ENCODE measurements around the gene INSC.

INSC gene

GRCh38 chr11:15175831-15176230 is 61.1 kb downstream of the INSC start:
- no peak overlapping the region for H3K4me3 ChIP-seq (ENCODE audit: low read depth, low read length)
- no peaks in the 10 kb centered on the region for H3K36me3 ChIP-seq
- no peaks in the 10 kb centered on the region for H3K9me3 ChIP-seq (ENCODE audit: severe bottlenecking)
- peaks cover 46% of the 10 kb centered on the region for H3K27me3 ChIP-seq (ENCODE audit: insufficient read depth, low read depth, severe bottlenecking)
- no peak overlapping the region for H3K27ac ChIP-seq
- no peak for DNase-seq
- no peak for TF ChIP-seq CTCF (IDR thresholded peaks at IDR 0.05; ENCODE audit: low read depth, low read length)

GRCh38 chr11:15176646-15177163 is 62.0 kb downstream of the INSC start:
- DNase-seq, result no peak
- Histone ChIP-seq H3K27me3 (ENCODE audit: insufficient read depth, low read depth, severe bottlenecking) (peaks cover 45% of the 10 kb centered on the region), H3K27ac (no peak overlapping the region), H3K36me3 (no peaks in the 10 kb centered on the region), H3K4me3 (ENCODE audit: low read depth, low read length) (no peak overlapping the region), H3K9me3 (ENCODE audit: severe bottlenecking) (no peaks in the 10 kb centered on the region)
- TF ChIP-seq CTCF (IDR thresholded peaks at IDR 0.05; ENCODE audit: low read depth, low read length), result no peak

- no peak for DNase-seq
- Histone ChIP-seq H3K36me3 (no peaks in the 10 kb centered on the region), H3K27ac (no peak overlapping the region), H3K9me3 (ENCODE audit: severe bottlenecking) (no peaks in the 10 kb centered on the region), H3K27me3 (ENCODE audit: insufficient read depth, low read depth, severe bottlenecking) (peaks cover 39% of the 10 kb centered on the region), H3K4me3 (ENCODE audit: low read depth, low read length) (no peak overlapping the region)
- TF ChIP-seq CTCF (IDR thresholded peaks at IDR 0.05; ENCODE audit: low read depth, low read length), result no peak
Observed at GRCh38 chr11:15177491-15177890, 62.8 kb downstream of the INSC start.

GRCh38 chr11:15178214-15178613 is 63.5 kb downstream of the INSC start:
- no peak for DNase-seq
- Histone ChIP-seq H3K36me3 (no peaks in the 10 kb centered on the region), H3K27me3 (ENCODE audit: insufficient read depth, low read depth, severe bottlenecking) (peaks cover 35% of the 10 kb centered on the region), H3K4me3 (ENCODE audit: low read depth, low read length) (no peak overlapping the region), H3K27ac (no peak overlapping the region), H3K9me3 (ENCODE audit: severe bottlenecking) (no peaks in the 10 kb centered on the region)
- TF ChIP-seq CTCF (IDR thresholded peaks at IDR 0.05; ENCODE audit: low read depth, low read length), result no peak

GRCh38 chr11:15179167-15179566 is 64.4 kb downstream of the INSC start:
- peaks cover 31% of the 10 kb centered on the region for H3K27me3 ChIP-seq (ENCODE audit: insufficient read depth, low read depth, severe bottlenecking)
- H3K27ac ChIP-seq, result no peak overlapping the region
- DNase-seq, result no peak
- H3K4me3 ChIP-seq (ENCODE audit: low read depth, low read length), result no peak overlapping the region
- TF ChIP-seq CTCF (IDR thresholded peaks at IDR 0.05; ENCODE audit: low read depth, low read length), result no peak
- H3K9me3 ChIP-seq (ENCODE audit: severe bottlenecking), result no peaks in the 10 kb centered on the region
- H3K36me3 ChIP-seq, result no peaks in the 10 kb centered on the region

- DNase-seq, result no peak
- Histone ChIP-seq H3K36me3 (no peaks in the 10 kb centered on the region), H3K4me3 (ENCODE audit: low read depth, low read length) (no peak overlapping the region), H3K27me3 (ENCODE audit: insufficient read depth, low read depth, severe bottlenecking) (peaks cover 40% of the 10 kb centered on the region), H3K27ac (no peak overlapping the region), H3K9me3 (ENCODE audit: severe bottlenecking) (no peaks in the 10 kb centered on the region)
- TF ChIP-seq CTCF (IDR thresholded peaks at IDR 0.05; ENCODE audit: low read depth, low read length), result no peak
Observed at GRCh38 chr11:15180212-15180792, 65.6 kb downstream of the INSC start.
